ENCODE measurements around the gene PDE8A. TPM values are rescaled to one million over a fixed set of nuclear protein-coding genes. Genes with fewer than 3 reads are reported as not detected.
A peak's percentile ranks its signal among the peaks of the same experiment; 100 is the strongest.

The PDE8A gene
- total and polyA plus RNA-seq, 2 of the 4 experiments (the other 2 are of a cell fraction) = 32.4 to 35.9 TPM

GRCh38 chr15:85000189-85000864 is 18.7 kb downstream of the PDE8A start:
- in situ Hi-C loops (cut with MboI; ENCODE audit: low sequenced_read_pairs) = no loop called here
- CTCF ChIA-PET = interaction anchor here (1.0 to 1.4 kb wide), 2 partner anchors 27 to 44 kb away, joined by 3 read pairs; no protein-coding TSS in a partner anchor
- H3K18ac ChIP-seq (ENCODE audit: low read depth, low read length) = peak overlapping the region; percentile 29; the same call in 1 of the 2 replicates
- POLR2A ChIA-PET (ENCODE audit: unreplicated experiment) = no interaction called here
- H3K36me3 ChIP-seq (ENCODE audit: control insufficient read depth, insufficient read depth, low read length) = no peaks in the 10 kb centered on the region
- H2BK5ac ChIP-seq (ENCODE audit: low read depth, low read length, poor library complexity, severe bottlenecking) = no peak overlapping the region
- H2AFZ ChIP-seq (replicated peaks; ENCODE audit: low read length, poor library complexity) = peak overlapping the region; percentile 57
- H3K14ac ChIP-seq (replicated peaks; ENCODE audit: low read depth, low read length) = no peak overlapping the region; the same call in 1 of the 2 replicates
- DNase-seq (peak; percentile 74), ATAC-seq (ENCODE audit: low read depth) (peak; percentile 95)
- TF ChIP-seq RCOR1 (IDR thresholded peaks at IDR 0.05; ENCODE audit: insufficient replicate concordance, low read length) = no peak
- TF ChIP-seq CHD1 (IDR thresholded peaks at IDR 0.05; ENCODE audit: low read depth, low read length) = no peak
- no peak for TF ChIP-seq NFE2L2 (IDR thresholded peaks at IDR 0.05; ENCODE audit: low read depth, low read length)
- no peak for TF ChIP-seq FOS (IDR thresholded peaks at IDR 0.05; ENCODE audit: low read depth, low read length)
- no peak for TF ChIP-seq POLR2A (IDR thresholded peaks at IDR 0.05; ENCODE audit: low read depth, low read length)
- peak overlapping the region; percentile 57; the same call in 1 of the 2 replicates for H2BK20ac ChIP-seq (ENCODE audit: low read depth, low read length)
- H3K56ac ChIP-seq (ENCODE audit: extremely low read depth, insufficient read depth, low read length) = no peak overlapping the region
- H3K23ac ChIP-seq (ENCODE audit: low read depth, low read length) = peak overlapping the region; percentile 8; the same call in 1 of the 2 replicates
- H2AK9ac ChIP-seq (replicated peaks; ENCODE audit: low read depth, low read length, poor library complexity) = peak overlapping the region; percentile 66
- H3K4me2 ChIP-seq (ENCODE audit: low read depth, low read length) = peak overlapping the region; percentile 66
- no peaks in the 10 kb centered on the region for H3K27me3 ChIP-seq (ENCODE audit: control insufficient read depth, insufficient read depth, low read length)
- H3K27ac ChIP-seq (ENCODE audit: insufficient read depth, low read length) = peak overlapping the region; percentile 78; the same call in 1 of the 2 replicates
- H4K5ac ChIP-seq (ENCODE audit: low read depth, low read length) = no peak overlapping the region
- H4K91ac ChIP-seq (ENCODE audit: insufficient read depth, low read depth, low read length) = no peak overlapping the region; the same call in 1 of the 2 replicates
- no peaks in the 10 kb centered on the region for H3K9me3 ChIP-seq (ENCODE audit: control insufficient read depth, insufficient read depth, low read length)
- no peak overlapping the region for H2BK15ac ChIP-seq (ENCODE audit: low read depth, low read length)
- H2AK5ac ChIP-seq (ENCODE audit: low read depth, low read length) = no peak overlapping the region; the same call in 1 of the 2 replicates
- H4K8ac ChIP-seq (ENCODE audit: low read depth in 2 of 2, low read length in 2 of 2) = 0 out of 4 replicates have a peak overlapping the region, but pooled peaks of 1 of the 2 experiments have one; percentile 8
- no TSS peak for BruUV-seq (replicated peaks)
- peaks cover 8% of the 10 kb centered on the region for H3K4me1 ChIP-seq (ENCODE audit: control insufficient read depth, insufficient read depth, low read length)
- peaks cover 67% of the 10 kb centered on the region for H4K20me1 ChIP-seq (ENCODE audit: insufficient read depth, low read length)
- intact Hi-C loops (cut with micrococcal nuclease) = no loop called here
- H3K79me1 ChIP-seq (ENCODE audit: low read depth in 1 of 2, low read length in 2 of 2) = peaks cover 41 to 85% of the 10 kb centered on the region in 2 experiments
- dilution Hi-C loops (cut with HindIII; ENCODE audit: low sequenced_read_pairs, unreplicated experiment) = no loop called here
- peaks cover 24% of the 10 kb centered on the region for H3K9me1 ChIP-seq (ENCODE audit: insufficient read depth, low read length)
- H3K4ac ChIP-seq (ENCODE audit: low read depth, low read length) = no peak overlapping the region
- no peak overlapping the region for H3K4me3 ChIP-seq (ENCODE audit: insufficient read depth, low read depth, low read length)
- H2BK120ac ChIP-seq (ENCODE audit: low read depth, low read length) = no peak overlapping the region
- no peak overlapping the region; the same call in 1 of the 2 replicates for H3K9ac ChIP-seq (ENCODE audit: low read depth, low read length)
